Natural killer cell (primary cell): Measurements from ENCODE around the gene CAPN5. TPM values are rescaled to one million over a fixed set of nuclear protein-coding genes. Genes with fewer than 3 reads are reported as not detected.

Experiments
- ATAC-seq, 3 donors: fragments of 150-1000 bp in 2 of 3; fragments of 200-7000 bp in 1 of 3; cut with Tn5 transposase; 1 replicate in 1 of 3; 2 replicates in 2 of 3; pipeline ENCODE4 v1.10.0; 2021; ENCODE audit warnings: mild to moderate bottlenecking in 2 of 3, moderate library complexity in 2 of 3
- DNase-seq, 2 donors: peaks; one replicate each; pipeline versions ENCODE4 v3.0.0 to v3.0.0-alpha.2; 2013 to 2021; ENCODE audit warnings: mixed read lengths in 1 of 2
- H3K27ac ChIP-seq: one replicate; pipeline ENCODE4 v1.5.1; 2013; ENCODE audit warnings: mild to moderate bottlenecking, low read length
- H3K27me3 ChIP-seq: one replicate; pipeline ENCODE4 v1.6.1; 2013; ENCODE audit warnings: low read length; ENCODE audit not compliant: control insufficient read depth, insufficient read depth
- H3K36me3 ChIP-seq: one replicate; pipeline ENCODE4 v1.6.1; 2013; ENCODE audit warnings: low read length; ENCODE audit not compliant: control insufficient read depth, insufficient read depth
- H3K4me1 ChIP-seq: one replicate; pipeline ENCODE4 v1.6.1; 2013; ENCODE audit warnings: low read length; ENCODE audit not compliant: control insufficient read depth, insufficient read depth
- H3K4me3 ChIP-seq: one replicate; pipeline ENCODE4 v1.5.1; 2013; ENCODE audit warnings: low read length
- H3K9me3 ChIP-seq: one replicate; pipeline ENCODE4 v1.6.1; 2013; ENCODE audit warnings: low read length; ENCODE audit not compliant: control insufficient read depth, insufficient read depth
- H3K27ac Mint-ChIP-seq, 2 donors: one replicate each; pipeline ENCODE4 v1.8.0; 2022; ENCODE audit warnings: mild to moderate bottlenecking in 2 of 2, mixed read lengths in 2 of 2, moderate library complexity in 1 of 2
- H3K27me3 Mint-ChIP-seq, 2 donors: one replicate each; pipeline ENCODE4 v1.8.0; 2022; ENCODE audit warnings: low read depth in 2 of 2, mixed read lengths in 2 of 2
- H3K36me3 Mint-ChIP-seq: one replicate; pipeline ENCODE4 v1.8.0; 2022; ENCODE audit warnings: mixed read lengths
- H3K4me1 Mint-ChIP-seq, 2 donors: one replicate each; pipeline ENCODE4 v1.8.0; 2022; ENCODE audit warnings: mixed read lengths in 2 of 2
- H3K4me3 Mint-ChIP-seq: one replicate; pipeline ENCODE4 v1.8.0; 2022; ENCODE audit warnings: mild to moderate bottlenecking, moderate library complexity, mixed read lengths
- H3K9me3 Mint-ChIP-seq, 2 donors: one replicate each; pipeline ENCODE4 v1.8.0; 2022; ENCODE audit warnings: mixed read lengths in 2 of 2
- WGBS: methylation state at CpG from one replicate; pipeline ENCODE4 v1.1.7; 2013; ENCODE audit warnings: missing lambda C conversion rate; ENCODE audit not compliant: insufficient coverage; 5-methylcytosine and 5-hydroxymethylcytosine counted together
- intact Hi-C: fragments of 100-400 bp; cut with micrococcal nuclease; formaldehyde crosslinking; loops from one replicate; pipeline ENCODE4 v1.14.2; 2022
- total RNA-seq, 4 donors: library from RNA; stranded (reverse); fragments of 120-200 nt in 1 of 4; gene quantifications; one replicate each; pipeline versions ENCODE4 v1.2.3 to v1.2.4, GENCODE V29; 2013 to 2022
- TF ChIP-seq, protein P1 (sequence below): fragments of 200-600 bp; IDR thresholded peaks from one replicate; pipeline ENCODE4 v1.8.0; 2022; ENCODE audit warnings: antibody characterized with exemption

The CAPN5 gene
- total RNA-seq, 3 donors from 2014 or later (not counting 1 experiment from before 2014, with no cell fraction given): 32.3 to 34.5 (median 34.3) TPM

DNA sequence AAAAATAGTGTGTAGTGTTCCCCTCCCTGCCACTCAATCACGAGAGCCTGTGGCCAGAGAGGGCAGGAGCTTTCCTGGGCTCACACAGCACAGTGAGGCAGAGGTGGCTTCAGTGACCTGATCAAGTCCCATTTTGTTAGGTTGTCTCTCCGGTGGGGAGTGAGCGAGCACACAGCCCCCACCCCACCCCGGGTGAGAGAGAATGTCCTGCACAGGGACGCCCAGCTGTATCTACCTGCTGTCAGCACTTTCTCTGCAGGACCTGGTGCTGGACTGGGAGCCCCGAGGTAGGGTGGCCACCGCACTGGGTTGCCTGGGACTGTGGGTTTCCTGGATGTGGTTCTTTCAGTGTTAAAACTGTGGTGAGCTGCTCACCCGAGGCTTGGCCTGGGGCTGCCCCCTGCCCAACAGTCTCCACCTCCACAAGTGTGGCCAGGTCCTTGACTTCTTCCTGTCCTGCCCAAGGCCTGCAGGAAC lies 6.1 kb downstream of the CAPN5 start:
- Mint-ChIP-seq H3K36me3 (no peaks in the 10 kb centered on the region), H3K4me1 (peaks cover 52 to 85% of the 10 kb centered on the region in 2 donors), H3K9me3 (no peaks in the 10 kb centered on the region), H3K27me3 (peaks cover 0 to 3% of the 10 kb centered on the region in 2 donors), H3K27ac (peak overlapping the region; percentile 67 to 87), H3K4me3 (peak overlapping the region; percentile 86)
- ATAC-seq (peak; percentile 63 to 89 (median 79)), DNase-seq (peak; percentile 26 to 58)
- intact Hi-C loops: no loop called here
- no peak overlapping the region for H3K4me3 ChIP-seq
- TF ChIP-seq, protein P1, sequence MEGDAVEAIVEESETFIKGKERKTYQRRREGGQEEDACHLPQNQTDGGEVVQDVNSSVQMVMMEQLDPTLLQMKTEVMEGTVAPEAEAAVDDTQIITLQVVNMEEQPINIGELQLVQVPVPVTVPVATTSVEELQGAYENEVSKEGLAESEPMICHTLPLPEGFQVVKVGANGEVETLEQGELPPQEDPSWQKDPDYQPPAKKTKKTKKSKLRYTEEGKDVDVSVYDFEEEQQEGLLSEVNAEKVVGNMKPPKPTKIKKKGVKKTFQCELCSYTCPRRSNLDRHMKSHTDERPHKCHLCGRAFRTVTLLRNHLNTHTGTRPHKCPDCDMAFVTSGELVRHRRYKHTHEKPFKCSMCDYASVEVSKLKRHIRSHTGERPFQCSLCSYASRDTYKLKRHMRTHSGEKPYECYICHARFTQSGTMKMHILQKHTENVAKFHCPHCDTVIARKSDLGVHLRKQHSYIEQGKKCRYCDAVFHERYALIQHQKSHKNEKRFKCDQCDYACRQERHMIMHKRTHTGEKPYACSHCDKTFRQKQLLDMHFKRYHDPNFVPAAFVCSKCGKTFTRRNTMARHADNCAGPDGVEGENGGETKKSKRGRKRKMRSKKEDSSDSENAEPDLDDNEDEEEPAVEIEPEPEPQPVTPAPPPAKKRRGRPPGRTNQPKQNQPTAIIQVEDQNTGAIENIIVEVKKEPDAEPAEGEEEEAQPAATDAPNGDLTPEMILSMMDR: no peak
- 21% methylated on average over 8 of the region's 8 CpGs for WGBS
- no peaks in the 10 kb centered on the region for H3K9me3 ChIP-seq
- no peaks in the 10 kb centered on the region for H3K36me3 ChIP-seq
- H3K27me3 ChIP-seq: peaks cover 4% of the 10 kb centered on the region
- peak overlapping the region; percentile 34 for H3K27ac ChIP-seq
- peaks cover 48% of the 10 kb centered on the region for H3K4me1 ChIP-seq

DNA sequence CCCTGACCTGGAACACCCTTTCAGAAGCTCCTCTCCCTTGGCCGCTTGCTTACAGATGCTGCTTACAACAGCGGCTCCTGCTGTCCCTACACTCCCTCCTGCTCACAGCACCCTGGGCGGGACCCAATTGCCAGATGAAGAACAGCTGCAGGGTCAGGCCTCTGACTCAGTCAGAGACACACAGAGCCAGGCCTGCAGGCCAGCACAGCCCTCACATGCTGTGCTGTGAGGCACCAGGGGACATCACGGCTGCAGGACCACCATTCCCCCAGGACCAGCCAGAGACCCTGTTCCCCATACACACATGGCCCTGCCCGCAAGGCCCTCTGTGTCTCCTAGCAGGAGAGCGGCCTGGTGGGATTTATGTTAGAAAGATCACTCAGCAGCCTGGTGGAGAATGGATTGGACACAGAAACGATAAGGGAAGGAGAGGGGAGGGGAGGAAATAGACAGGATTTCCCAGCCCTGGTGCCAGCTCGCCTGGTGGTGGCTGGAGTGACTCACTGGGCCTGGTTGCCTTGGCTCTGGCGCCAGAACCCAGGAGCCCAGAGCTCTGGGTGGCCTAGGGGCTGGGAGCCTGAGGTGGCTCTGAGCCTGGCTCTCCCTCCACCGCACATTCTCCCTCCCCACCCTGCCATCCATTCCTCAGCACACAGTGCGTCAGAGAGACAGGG lies 6.7 kb downstream of the CAPN5 start:
- Mint-ChIP-seq H3K36me3 (no peaks in the 10 kb centered on the region), H3K27ac (peak overlapping the region; percentile 67 to 87), H3K4me3 (peak overlapping the region; percentile 86), H3K9me3 (no peaks in the 10 kb centered on the region), H3K27me3 (peaks cover 0 to under 1% of the 10 kb centered on the region in 2 donors), H3K4me1 (peaks cover 46 to 85% of the 10 kb centered on the region in 2 donors)
- intact Hi-C loops: no loop called here
- ATAC-seq: peak; percentile 53 to 71 (median 67)
- peak overlapping the region; percentile 34 for H3K27ac ChIP-seq
- no peaks in the 10 kb centered on the region for H3K9me3 ChIP-seq
- H3K4me1 ChIP-seq: peaks cover 44% of the 10 kb centered on the region
- no peak overlapping the region for H3K4me3 ChIP-seq
- DNase-seq: peak in 1 of 2 donors; percentile 26
- no peaks in the 10 kb centered on the region for H3K36me3 ChIP-seq
- peaks cover 2% of the 10 kb centered on the region for H3K27me3 ChIP-seq
- TF ChIP-seq, protein P1: no peak
- 57% methylated on average over 10 of the region's 11 CpGs for WGBS

DNA sequence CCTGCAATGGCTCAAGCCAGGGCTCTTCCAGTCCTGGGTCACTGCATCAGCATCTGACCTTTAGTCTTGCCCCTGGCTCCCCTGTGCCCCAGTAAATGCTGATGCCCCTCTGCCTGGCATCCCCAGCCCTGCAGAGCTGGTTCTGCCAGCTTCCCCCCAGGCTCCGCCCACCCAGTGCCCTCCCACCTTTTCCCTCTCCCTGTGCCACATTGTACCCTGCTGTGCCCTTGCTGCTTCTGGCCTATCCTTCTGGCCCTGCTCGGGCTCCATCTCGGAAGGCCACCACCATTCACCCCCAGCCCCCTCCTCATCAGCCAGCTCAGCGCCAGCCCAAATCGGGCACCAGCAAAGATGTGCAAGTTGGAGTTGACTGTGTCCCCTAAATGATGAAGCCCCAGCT lies 7.4 kb downstream of the CAPN5 start:
- Histone ChIP-seq H3K9me3 (no peaks in the 10 kb centered on the region), H3K4me3 (no peak overlapping the region), H3K36me3 (no peaks in the 10 kb centered on the region), H3K4me1 (peaks cover 44% of the 10 kb centered on the region), H3K27ac (no peak overlapping the region), H3K27me3 (peaks cover 2% of the 10 kb centered on the region)
- H3K27ac Mint-ChIP-seq: peak overlapping the region in 1 of 2 donors; percentile 67
- 94% methylated on average over 5 of the region's 5 CpGs for WGBS
- H3K36me3 Mint-ChIP-seq: no peaks in the 10 kb centered on the region
- intact Hi-C loops: no loop called here
- peak overlapping the region; percentile 13 for H3K4me3 Mint-ChIP-seq
- TF ChIP-seq, protein P1: no peak
- H3K9me3 Mint-ChIP-seq: no peaks in the 10 kb centered on the region
- ATAC-seq: no peak
- no peak for DNase-seq
- H3K27me3 Mint-ChIP-seq: no peaks in the 10 kb centered on the region
- H3K4me1 Mint-ChIP-seq: peaks cover 39 to 83% of the 10 kb centered on the region in 2 donors
